ENCODE results near the gene MINDY4B. TPM values are rescaled to one million over a fixed set of nuclear protein-coding genes. Genes with fewer than 3 reads are reported as not detected.
"Not testable (repeated sequence)": the region's sequence is repeated elsewhere in the genome, so short reads cannot be mapped to it uniquely, and the experiment has no call there.

The MINDY4B gene
- total and polyA plus RNA-seq, 2 of the 13 experiments (the other 11 are each of a cell fraction or from before 2014, with no cell fraction given), result not detected

- H3K9me3 ChIP-seq (ENCODE audit: low read length), result no peaks in the 10 kb centered on the region
- no peak overlapping the region for H3K4me3 ChIP-seq (replicated peaks in 1 of 3; ENCODE audit: insufficient read depth in 1 of 3, low read depth in 2 of 3, low read length in 3 of 3)
- no peak for DNase-seq (ENCODE audit: low spot score)
- no peaks in the 10 kb centered on the region for H3K79me2 ChIP-seq (ENCODE audit: insufficient read depth, low read length)
- H4K20me1 ChIP-seq (ENCODE audit: insufficient read depth, low read length), result no peaks in the 10 kb centered on the region
- FAIRE-seq, result no peak
- peaks cover 0 to 13% of the 10 kb centered on the region in 2 experiments; a peak in 2 of 5 replicates for H3K27me3 ChIP-seq (ENCODE audit: control insufficient read depth in 1 of 2, insufficient read depth in 2 of 2, low read length in 2 of 2)
- H3K36me3 ChIP-seq (replicated peaks in 1 of 2; ENCODE audit: control insufficient read depth in 1 of 2, insufficient read depth in 2 of 2, low read length in 2 of 2), result no peaks in the 10 kb centered on the region
- no peak overlapping the region for H3K27ac ChIP-seq (ENCODE audit: extremely low read length, insufficient read depth, low read length)
- intact Hi-C loops (cut with micrococcal nuclease; ENCODE audit: unreplicated experiment), result loop anchor here (5.0 kb wide), 1 partner anchor 275 kb away; no protein-coding TSS in a partner anchor
- WGBS (ENCODE audit: low lambda C conversion rate), result 94% methylated on average over 3 of the region's 3 CpGs
- no TSS peak for BruUV-seq (replicated peaks)
- no peaks in the 10 kb centered on the region for H3K4me1 ChIP-seq (ENCODE audit: insufficient read depth, low read length)
- TF ChIP-seq MNT (IDR thresholded peaks at IDR 0.05) (no peak), GPBP1L1 (CRISPR knock-in tag; IDR thresholded peaks at IDR 0.05) (no peak), TEF (CRISPR knock-in tag; IDR thresholded peaks at IDR 0.05) (no peak), MAZ (IDR thresholded peaks at IDR 0.05; ENCODE audit: borderline replicate concordance, low read depth, low read length) (no peak), MAZ (CRISPR knock-in tag; IDR thresholded peaks at IDR 0.05; ENCODE audit: low read depth) (no peak), ZNF251 (CRISPR knock-in tag; IDR thresholded peaks at IDR 0.05) (no peak), GATAD2A (CRISPR knock-in tag; IDR thresholded peaks at IDR 0.05) (no peak)
- POLR2A ChIA-PET, result no interaction called here
- no peak for ATAC-seq
- in situ Hi-C loops (cut with HindIII; ENCODE audit: extremely low pct_ligation_motif_present, low pct_unique_long_range_greater_than_20kb), result loop anchor here (5.0 to 10.0 kb wide), 3 partner anchors 80 to 343 kb away; no protein-coding TSS in a partner anchor
- H3K4me2 ChIP-seq (ENCODE audit: low read depth, low read length), result no peak overlapping the region
- no peak overlapping the region for H2AFZ ChIP-seq (ENCODE audit: low read length)
- CTCF ChIA-PET (ENCODE audit: low intra/inter-chr PET ratio, low total read pairs), result no interaction called here
- H3K9ac ChIP-seq (ENCODE audit: insufficient read depth, low read depth, low read length), result no peak overlapping the region
Measured at GRCh38 chr3:150867434-150867833, 37.8 kb downstream of the MINDY4B start.

GRCh38 chr3:150863921-150864320, 41.3 kb downstream of the MINDY4B start:
- ATAC-seq; H3K9ac ChIP-seq (ENCODE audit: insufficient read depth, low read depth, low read length); H4K20me1 ChIP-seq (ENCODE audit: insufficient read depth, low read length); H3K4me2 ChIP-seq (ENCODE audit: low read depth, low read length); intact Hi-C loops (cut with micrococcal nuclease; ENCODE audit: unreplicated experiment); H2AFZ ChIP-seq (ENCODE audit: low read length); H3K4me1 ChIP-seq (ENCODE audit: insufficient read depth, low read length); H3K36me3 ChIP-seq (replicated peaks in 1 of 2; ENCODE audit: control insufficient read depth in 1 of 2, insufficient read depth in 2 of 2, low read length in 2 of 2); POLR2A ChIA-PET; H3K27me3 ChIP-seq (ENCODE audit: control insufficient read depth in 1 of 2, insufficient read depth in 2 of 2, low read length in 2 of 2); DNase-seq (ENCODE audit: low spot score); BruUV-seq (replicated peaks); FAIRE-seq; H3K79me2 ChIP-seq (ENCODE audit: insufficient read depth, low read length); H3K27ac ChIP-seq (ENCODE audit: extremely low read length, insufficient read depth, low read length); H3K4me3 ChIP-seq (replicated peaks in 1 of 3; ENCODE audit: insufficient read depth in 1 of 3, low read depth in 2 of 3, low read length in 3 of 3); CTCF ChIA-PET (ENCODE audit: low intra/inter-chr PET ratio, low total read pairs); H3K9me3 ChIP-seq (ENCODE audit: low read length): not testable (repeated sequence)
- in situ Hi-C loops (cut with HindIII; ENCODE audit: extremely low pct_ligation_motif_present, low pct_unique_long_range_greater_than_20kb), result loop anchor here (10.0 kb wide), 2 partner anchors 139 to 339 kb away; no protein-coding TSS in a partner anchor
- 23% methylated on average over 4 of the region's 5 CpGs for WGBS (ENCODE audit: low lambda C conversion rate)
